Right atrium auricular region (tissue), 2 donors: ENCODE results near the gene BCAM. TPM values are rescaled to one million over a fixed set of nuclear protein-coding genes. Genes with fewer than 3 reads are reported as not detected.
A peak's percentile ranks its signal among the peaks of the same experiment; 100 is the strongest.

ENCODE experiments used
- DNase-seq: peaks from one replicate; pipeline ENCODE4 v3.0.0-alpha.2; 2019; ENCODE audit warnings: low spot score
- H3K27ac ChIP-seq, 2 donors: fragments of 200-600 bp; sonication (generic); 1 replicate in 1 of 2; 2 replicates in 1 of 2; pipeline ENCODE4 v1.5.1; 2016 to 2019
- H3K27me3 ChIP-seq, 2 donors: fragments of 200-600 bp; sonication (generic); one replicate each; pipeline versions ENCODE4 v1.5.1 to v1.6.0; 2017 to 2019
- H3K36me3 ChIP-seq: fragments of 200-600 bp; sonication (generic); one replicate; pipeline ENCODE4 v1.5.1; 2016
- H3K4me1 ChIP-seq, 2 donors: fragments of 200-600 bp; sonication (generic); one replicate each; pipeline versions ENCODE4 v1.5.1 to v1.6.0; 2017 to 2019
- H3K4me3 ChIP-seq, 2 donors: fragments of 200-600 bp; sonication (generic); 1 replicate in 1 of 2; 2 replicates in 1 of 2; pipeline ENCODE4 v1.5.1; 2017 to 2019; ENCODE audit warnings: mild to moderate bottlenecking in 1 of 2, moderate library complexity in 1 of 2
- H3K9me3 ChIP-seq, 2 donors: fragments of 200-600 bp; sonication (generic); one replicate each; pipeline ENCODE4 v1.5.1; 2019
- CTCF ChIP-seq, 2 donors: fragments of 200-600 bp; sonication (generic); IDR thresholded peaks; one replicate each; pipeline ENCODE4 v1.5.1; 2019; ENCODE audit warnings: antibody characterized with exemption in 2 of 2
- total RNA-seq, 2 donors: library from RNA; depleted of rRNA; stranded (reverse); fragments of >200 nt; gene quantifications; one replicate each; pipeline ENCODE4 v1.1.0, GENCODE V29; 2016

The BCAM gene
- total RNA-seq, 2 donors from 2014 or later: 82.1 to 102 TPM

DNA sequence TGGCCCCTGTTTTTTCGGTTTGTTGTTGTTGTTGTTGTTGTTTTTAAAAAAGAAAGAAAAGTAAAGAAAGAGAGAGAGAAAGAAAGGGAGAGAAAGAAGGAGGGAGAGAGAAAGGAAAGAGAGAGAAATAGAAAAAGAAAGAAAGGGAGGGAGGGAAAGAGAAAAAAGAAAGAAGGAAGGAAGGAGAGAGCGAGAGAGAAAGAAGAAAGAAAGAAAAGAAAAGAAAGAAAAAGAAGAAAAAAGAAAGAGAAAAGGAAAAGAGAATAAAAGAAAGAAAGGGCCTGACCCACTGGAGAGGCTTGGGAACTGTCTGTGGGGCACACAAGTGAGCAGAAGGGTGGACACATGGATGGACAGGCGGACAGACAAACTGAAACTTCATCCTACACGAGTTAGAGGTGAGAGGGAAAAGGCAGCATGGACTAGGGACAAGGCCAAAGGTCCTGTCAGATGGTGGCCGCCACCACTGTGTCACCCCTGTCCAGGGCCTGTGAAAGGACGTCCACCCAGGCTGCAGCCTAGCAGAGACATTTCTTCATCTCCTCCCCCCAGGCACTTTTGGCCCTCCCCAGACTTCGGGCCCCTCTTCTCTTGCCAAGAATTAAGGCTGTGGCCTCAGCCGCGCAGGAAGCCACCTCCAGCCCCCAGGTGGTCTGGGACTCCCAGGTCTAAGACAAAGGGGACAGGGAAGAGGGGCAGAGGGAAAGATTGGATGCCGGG lies 9.1 kb upstream of the BCAM start:
- no peak for DNase-seq
- no peaks in the 10 kb centered on the region for H3K36me3 ChIP-seq
- TF ChIP-seq CTCF (IDR thresholded peaks at IDR 0.05): no peak
- no peaks in the 10 kb centered on the region for H3K9me3 ChIP-seq
- no peak overlapping the region for H3K27ac ChIP-seq
- H3K4me3 ChIP-seq: no peak overlapping the region
- no peaks in the 10 kb centered on the region for H3K27me3 ChIP-seq
- peaks cover 0 to 11% of the 10 kb centered on the region in 2 donors for H3K4me1 ChIP-seq

DNA sequence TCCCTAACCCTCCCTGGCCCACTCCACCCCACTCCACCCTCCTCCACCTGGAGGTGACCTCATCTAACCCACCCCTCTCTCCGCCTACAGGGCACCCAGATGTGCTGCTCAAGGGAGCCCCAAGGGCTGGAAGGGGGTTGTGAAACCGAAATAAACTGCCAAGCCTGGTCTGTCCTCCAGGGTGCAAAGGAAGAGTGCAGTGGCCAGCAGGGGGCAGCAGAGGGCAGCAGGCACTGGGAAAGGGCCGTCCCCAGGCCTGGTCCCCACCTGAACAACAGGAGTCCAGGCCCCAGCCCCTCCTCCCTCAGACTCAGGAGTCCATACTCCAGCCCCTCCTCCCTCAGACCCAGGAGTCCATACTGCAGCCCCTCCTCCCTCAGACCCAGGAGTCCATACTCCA lies 8.4 kb upstream of the BCAM start:
- Histone ChIP-seq H3K9me3 (no peaks in the 10 kb centered on the region), H3K27ac (no peak overlapping the region), H3K27me3 (no peaks in the 10 kb centered on the region), H3K36me3 (no peaks in the 10 kb centered on the region), H3K4me3 (no peak overlapping the region), H3K4me1 (peaks cover 0 to 11% of the 10 kb centered on the region in 2 donors)
- TF ChIP-seq CTCF (IDR thresholded peaks at IDR 0.05): peak; percentile 93
- peak; percentile 83 for DNase-seq

DNA sequence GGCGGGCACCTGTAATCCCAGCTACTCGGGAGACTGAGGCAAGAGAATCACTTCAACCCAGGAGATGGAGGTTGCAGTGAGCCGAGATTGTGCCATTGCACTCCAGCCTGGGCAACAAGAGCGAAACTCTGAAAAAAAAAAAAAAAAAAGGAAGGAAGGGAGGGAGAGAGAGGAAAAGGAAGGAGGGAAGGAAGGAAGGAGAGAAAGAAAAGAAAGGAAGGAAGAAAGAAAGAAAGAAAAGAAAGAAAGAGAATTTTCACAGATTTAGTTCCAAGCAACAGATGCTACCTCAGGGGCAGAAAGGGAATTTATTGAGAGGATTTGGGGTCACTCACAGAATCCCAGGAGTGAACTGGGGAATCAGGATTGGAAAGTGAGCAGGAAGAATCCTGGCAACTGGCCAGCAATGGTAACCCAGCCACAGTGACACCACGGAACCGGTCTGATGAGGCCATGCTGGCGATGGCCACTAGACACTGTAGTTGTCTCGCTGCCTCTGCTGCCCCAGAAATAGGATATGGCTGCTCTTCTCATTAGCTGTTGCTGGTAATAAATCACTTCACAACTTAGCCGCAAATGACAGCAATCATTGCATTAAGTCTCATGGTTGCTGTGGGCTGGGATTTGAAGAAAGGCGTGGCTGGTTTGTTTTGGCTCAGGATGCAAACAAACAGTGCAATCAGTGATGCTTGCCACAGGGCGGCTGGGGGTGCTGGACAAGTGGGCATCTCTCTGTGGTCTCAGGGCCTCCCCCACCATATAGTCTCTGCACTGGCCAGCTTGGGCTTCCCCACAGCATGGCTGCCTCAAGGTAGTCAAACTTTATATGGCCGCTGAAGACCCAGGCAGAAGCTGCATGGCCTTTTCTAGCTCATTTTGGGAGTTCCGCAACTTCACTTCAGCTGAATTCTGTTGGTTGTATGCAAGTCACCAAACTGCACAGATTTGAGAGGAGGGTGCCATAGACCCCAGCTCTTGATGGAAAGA lies 5.2 kb upstream of the BCAM start:
- Histone ChIP-seq H3K27me3 (no peaks in the 10 kb centered on the region), H3K4me3 (no peak overlapping the region), H3K9me3 (no peaks in the 10 kb centered on the region), H3K27ac (no peak overlapping the region), H3K4me1 (peaks cover 0 to 11% of the 10 kb centered on the region in 2 donors), H3K36me3 (no peaks in the 10 kb centered on the region)
- DNase-seq: no peak
- no peak for TF ChIP-seq CTCF (IDR thresholded peaks at IDR 0.05)

DNA sequence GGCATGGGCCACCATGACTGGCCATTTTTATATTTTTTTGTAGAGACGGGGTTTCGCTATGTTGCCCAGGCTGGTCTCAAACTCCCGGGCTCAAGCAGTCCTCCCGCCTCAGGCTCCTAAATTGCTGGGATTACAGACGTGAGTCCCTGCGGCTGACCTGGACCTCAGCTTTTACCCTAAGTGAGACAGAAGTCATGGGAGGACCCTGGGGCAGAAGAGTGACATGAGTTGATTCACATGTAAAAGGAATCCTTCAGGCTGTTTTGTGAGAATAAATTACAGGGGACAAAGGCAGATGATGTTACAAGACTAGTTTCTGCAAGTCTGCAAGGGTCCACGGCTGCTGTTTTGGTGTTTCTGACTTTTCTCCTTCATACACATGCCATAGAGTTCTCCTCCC lies 2.6 kb upstream of the BCAM start:
- H3K4me3 ChIP-seq: no peak overlapping the region
- DNase-seq: no peak
- H3K27me3 ChIP-seq: no peaks in the 10 kb centered on the region
- no peaks in the 10 kb centered on the region for H3K36me3 ChIP-seq
- TF ChIP-seq CTCF (IDR thresholded peaks at IDR 0.05): no peak
- H3K27ac ChIP-seq: no peak overlapping the region
- peaks cover 0 to 31% of the 10 kb centered on the region in 2 donors for H3K4me1 ChIP-seq
- H3K9me3 ChIP-seq: no peaks in the 10 kb centered on the region

DNA sequence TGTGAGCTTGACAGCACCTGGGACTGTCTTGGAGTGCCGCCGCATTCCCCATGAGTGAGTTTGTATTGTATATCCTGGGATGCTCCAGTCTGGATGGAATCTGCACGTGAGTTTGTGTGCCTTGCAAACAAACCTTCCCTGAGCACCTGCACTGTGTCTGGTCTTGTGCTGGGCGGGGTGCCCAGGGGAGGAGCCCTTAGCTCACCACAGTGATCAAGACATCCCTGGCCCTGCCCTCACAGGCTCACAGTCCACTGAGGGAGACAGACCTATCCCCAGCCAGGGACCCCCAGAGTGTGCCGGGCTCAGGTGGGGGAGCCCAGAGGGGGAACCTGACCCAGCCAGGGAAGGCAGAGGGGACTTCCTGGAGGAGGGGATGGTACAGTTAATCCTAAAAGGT lies 1.7 kb upstream of the BCAM start:
- no peaks in the 10 kb centered on the region for H3K27me3 ChIP-seq
- H3K27ac ChIP-seq: peak overlapping the region in 1 of 2 donors; percentile 56
- no peak for DNase-seq
- no peak for TF ChIP-seq CTCF (IDR thresholded peaks at IDR 0.05)
- no peaks in the 10 kb centered on the region for H3K9me3 ChIP-seq
- H3K36me3 ChIP-seq: no peaks in the 10 kb centered on the region
- peaks cover 0 to 31% of the 10 kb centered on the region in 2 donors for H3K4me1 ChIP-seq
- no peak overlapping the region for H3K4me3 ChIP-seq
